NB4 (cell line): ENCODE data around the gene HACD1.
"Not testable (repeated sequence)": the region's sequence is repeated elsewhere in the genome, so short reads cannot be mapped to it uniquely, and the experiment has no call there.

Experiments
- DNase-seq: peaks from one replicate; pipeline ENCODE4 v3.0.0; 2010; ENCODE audit warnings: low read depth
- H3K4me3 ChIP-seq: one replicate; pipeline ENCODE4 v1.5.1; 2011; ENCODE audit warnings: mild to moderate bottlenecking, low read depth, low read length, moderate library complexity
- MYC ChIP-seq: IDR thresholded peaks from 2 replicates; pipeline ENCODE4 v1.6.1; 2011; ENCODE audit warnings: low read depth, low read length
- POLR2A ChIP-seq: IDR thresholded peaks from 2 replicates; pipeline ENCODE4 v1.6.1; 2011; ENCODE audit warnings: mild to moderate bottlenecking; ENCODE audit not compliant: insufficient read length; ENCODE audit errors: extremely low read depth
- TF ChIP-seq, protein P1 (sequence below): IDR thresholded peaks from one replicate; pipeline ENCODE4 v1.5.1; 2012; ENCODE audit warnings: low read depth, low read length
- TF ChIP-seq, protein P2 (sequence below): IDR thresholded peaks from 2 replicates; pipeline ENCODE4 v1.6.1; 2011; ENCODE audit warnings: low read depth, low read length

Gene HACD1

DNA sequence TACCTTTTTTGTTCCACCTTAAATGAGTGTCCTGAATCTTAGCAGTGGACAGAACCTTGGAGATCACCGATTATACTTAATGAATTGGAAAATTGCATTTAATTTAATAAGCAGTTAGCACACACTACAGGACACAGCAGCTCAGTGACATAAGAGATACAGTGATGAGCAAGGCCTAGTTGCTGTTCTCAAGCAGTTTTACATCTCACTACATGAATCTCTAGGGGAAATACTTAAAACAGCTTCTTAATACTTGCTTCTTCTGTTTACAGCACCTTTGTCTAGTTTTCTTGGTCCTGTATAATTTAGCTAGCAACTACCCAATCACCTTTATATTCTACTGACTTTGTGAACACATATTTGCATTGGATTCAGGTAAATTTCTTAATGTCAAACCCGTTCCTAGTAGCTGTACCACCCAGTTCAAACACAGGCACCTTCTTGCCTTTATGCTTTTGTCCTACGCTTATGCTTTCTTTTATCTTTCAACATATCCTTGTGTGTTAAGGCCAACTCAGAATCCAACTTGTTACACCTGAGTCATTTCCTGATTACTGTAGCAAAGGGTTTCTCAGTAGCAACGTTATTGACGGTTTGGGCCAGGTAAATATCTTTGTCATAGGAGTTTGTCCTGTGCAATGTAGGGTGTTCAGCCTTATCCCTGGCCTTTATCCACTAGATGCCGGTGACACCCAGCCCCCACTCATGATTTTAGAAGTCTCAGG lies 28.6 kb upstream of the HACD1 start:
- H3K4me3 ChIP-seq, result peak overlapping the region; percentile 95
- peak; percentile 6 for DNase-seq
- TF ChIP-seq POLR2A, result no peak

DNA sequence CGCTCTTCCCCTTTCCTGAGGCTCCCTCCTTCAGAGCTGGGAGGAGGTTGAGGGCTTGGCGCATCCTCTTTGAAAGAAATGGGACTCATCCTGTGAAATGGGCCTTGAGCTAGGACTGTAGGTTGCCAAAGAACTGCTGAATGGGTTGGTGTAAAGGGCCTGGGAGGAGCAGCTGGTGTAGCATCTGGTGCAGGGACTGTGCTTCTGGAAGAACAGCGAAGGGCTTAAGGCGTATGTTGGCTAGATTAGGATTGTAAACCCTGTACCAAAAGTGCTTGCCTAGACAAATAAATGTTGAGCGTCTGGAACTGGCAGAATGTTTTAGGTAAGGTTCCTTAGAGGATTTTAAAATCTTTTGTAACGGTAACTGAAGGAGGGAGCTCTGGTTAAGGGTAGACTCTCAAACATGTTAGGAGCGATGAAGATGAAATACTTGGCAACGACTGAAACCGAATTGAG lies 27.3 kb upstream of the HACD1 start:
- no peak for DNase-seq
- H3K4me3 ChIP-seq, result peak overlapping the region; percentile 95
- no peak for TF ChIP-seq POLR2A
- TF ChIP-seq MYC, result no peak
- TF ChIP-seq, protein P1, sequence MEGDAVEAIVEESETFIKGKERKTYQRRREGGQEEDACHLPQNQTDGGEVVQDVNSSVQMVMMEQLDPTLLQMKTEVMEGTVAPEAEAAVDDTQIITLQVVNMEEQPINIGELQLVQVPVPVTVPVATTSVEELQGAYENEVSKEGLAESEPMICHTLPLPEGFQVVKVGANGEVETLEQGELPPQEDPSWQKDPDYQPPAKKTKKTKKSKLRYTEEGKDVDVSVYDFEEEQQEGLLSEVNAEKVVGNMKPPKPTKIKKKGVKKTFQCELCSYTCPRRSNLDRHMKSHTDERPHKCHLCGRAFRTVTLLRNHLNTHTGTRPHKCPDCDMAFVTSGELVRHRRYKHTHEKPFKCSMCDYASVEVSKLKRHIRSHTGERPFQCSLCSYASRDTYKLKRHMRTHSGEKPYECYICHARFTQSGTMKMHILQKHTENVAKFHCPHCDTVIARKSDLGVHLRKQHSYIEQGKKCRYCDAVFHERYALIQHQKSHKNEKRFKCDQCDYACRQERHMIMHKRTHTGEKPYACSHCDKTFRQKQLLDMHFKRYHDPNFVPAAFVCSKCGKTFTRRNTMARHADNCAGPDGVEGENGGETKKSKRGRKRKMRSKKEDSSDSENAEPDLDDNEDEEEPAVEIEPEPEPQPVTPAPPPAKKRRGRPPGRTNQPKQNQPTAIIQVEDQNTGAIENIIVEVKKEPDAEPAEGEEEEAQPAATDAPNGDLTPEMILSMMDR, result no peak
- TF ChIP-seq, protein P2, sequence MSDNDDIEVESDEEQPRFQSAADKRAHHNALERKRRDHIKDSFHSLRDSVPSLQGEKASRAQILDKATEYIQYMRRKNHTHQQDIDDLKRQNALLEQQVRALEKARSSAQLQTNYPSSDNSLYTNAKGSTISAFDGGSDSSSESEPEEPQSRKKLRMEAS, result no peak

DNA sequence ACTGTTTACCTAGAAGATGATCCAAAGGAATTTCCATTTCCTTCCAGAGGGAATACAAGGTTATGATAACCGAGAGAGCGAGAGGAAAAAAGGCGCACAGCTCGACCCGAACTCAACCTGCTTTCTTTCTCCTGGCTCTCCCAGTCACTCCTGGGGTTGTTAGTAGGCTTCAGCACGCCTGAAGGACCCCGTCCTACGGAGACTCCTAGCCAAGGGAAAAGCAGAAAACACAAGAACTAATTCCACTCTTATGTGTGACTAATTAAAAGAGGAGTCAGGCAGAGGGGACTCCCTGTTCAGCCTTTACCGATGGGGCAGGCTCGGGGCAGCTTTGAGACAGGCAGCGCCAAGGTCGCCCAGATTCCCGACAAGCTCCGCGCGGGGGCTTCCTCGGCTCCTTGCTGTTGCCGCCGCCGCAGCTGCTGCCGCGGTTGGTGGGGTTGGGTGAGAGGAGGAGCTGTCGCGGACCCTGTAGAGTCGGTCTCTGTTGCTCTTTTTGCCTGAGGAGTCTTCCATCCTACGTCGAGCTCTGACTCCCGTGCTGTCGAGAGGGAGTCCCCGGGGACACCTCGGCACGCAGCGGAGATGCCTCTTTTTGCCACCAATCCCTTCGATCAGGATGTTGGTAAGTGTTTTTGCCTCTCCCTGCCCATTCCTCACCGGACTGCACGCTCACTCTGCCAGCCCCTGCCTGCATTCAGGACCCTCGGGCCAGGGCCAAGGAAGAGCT lies 26.7 kb upstream of the HACD1 start, which contains the start of gene STAM:
TSS of gene STAM (plus strand) at position 397 of the 730 bp plus-strand sequence. CDS start at position 586, 189 bp downstream.
- peak; percentile 63 for TF ChIP-seq POLR2A
- TF ChIP-seq, protein P2, result no peak

GRCh38 chr10:17643339-17643754 lies 26.2 kb upstream of the HACD1 start:
- TF ChIP-seq, protein P1, result no peak
- TF ChIP-seq, protein P2, result no peak
- no peak for TF ChIP-seq MYC
- no peak for TF ChIP-seq POLR2A
- no peak for DNase-seq
- H3K4me3 ChIP-seq, result peak overlapping the region; percentile 95

More for the DNA sequence above, 26.7 kb upstream of the HACD1 start, which contains the start of gene STAM:
- peak within 1 kb of the TSS; percentile 95 for H3K4me3 ChIP-seq
- DNase-seq, result peak; percentile 90

DNA sequence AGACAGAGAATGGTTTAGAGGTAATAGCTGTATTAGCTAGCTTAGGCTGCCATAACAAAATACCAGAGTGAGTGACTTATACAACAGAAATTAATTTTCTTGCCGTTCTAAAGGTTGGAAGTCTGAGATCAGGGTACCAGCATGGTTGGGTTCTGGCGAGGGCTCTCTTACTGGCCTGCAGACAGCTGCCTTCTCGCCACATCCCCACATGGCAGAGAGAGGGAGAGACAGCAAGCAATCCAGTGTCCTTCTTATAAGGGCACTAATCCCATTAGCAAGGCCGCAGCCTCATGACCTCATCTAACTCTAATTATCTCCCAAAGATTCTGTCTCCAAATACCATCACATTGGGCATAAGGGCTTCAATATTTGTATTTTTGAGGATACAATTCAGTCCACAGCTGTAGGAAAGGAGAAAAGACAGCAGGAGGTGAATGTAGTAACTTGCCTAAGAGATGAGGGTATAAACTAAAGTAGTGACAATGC lies 23.2 kb upstream of the HACD1 start:
- TF ChIP-seq, protein P1, result no peak
- TF ChIP-seq MYC, result no peak
- TF ChIP-seq, protein P2, result no peak
- no peak for TF ChIP-seq POLR2A

DNA sequence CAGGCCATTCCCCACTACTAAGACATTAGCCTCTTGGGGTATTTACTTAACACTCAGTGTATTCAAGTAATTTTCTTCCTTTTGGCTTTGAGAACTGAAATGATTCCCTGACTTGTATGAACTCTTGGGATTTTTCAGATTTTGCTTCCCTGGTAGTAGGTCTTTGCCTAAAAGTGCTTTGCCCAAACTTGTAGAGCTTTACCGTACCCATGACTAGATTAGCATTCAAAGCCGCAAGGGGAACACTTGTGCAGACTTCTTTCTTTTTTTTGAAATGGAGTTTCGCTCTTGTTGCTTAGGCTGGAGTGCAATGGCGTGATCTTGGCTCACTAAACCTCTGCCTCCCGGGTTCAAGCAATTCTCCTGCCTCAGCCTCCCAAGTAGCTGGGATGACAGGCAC lies 20.7 kb upstream of the HACD1 start:
- DNase-seq, result no peak
- TF ChIP-seq, protein P2, result no peak
- TF ChIP-seq MYC, result no peak
- H3K4me3 ChIP-seq, result no peak overlapping the region

More for the DNA sequence above, 23.2 kb upstream of the HACD1 start:
- H3K4me3 ChIP-seq, result no peak overlapping the region
- no peak for DNase-seq

- no peak overlapping the region for H3K4me3 ChIP-seq
- TF ChIP-seq, protein P1, result no peak
- TF ChIP-seq, protein P2, result no peak
- TF ChIP-seq MYC (no peak), POLR2A (no peak)
- DNase-seq, result no peak
Measured at GRCh38 chr10:17633353-17633752, 16.2 kb upstream of the HACD1 start.

- DNase-seq, result not testable (repeated sequence)
Measured at GRCh38 chr10:17632590-17632989, 15.4 kb upstream of the HACD1 start.

More at GRCh38 chr10:17632590-17632989, 15.4 kb upstream of the HACD1 start:
- not testable (repeated sequence) for H3K4me3 ChIP-seq
